Measurements from ENCODE around the gene TRAM2. TPM values are rescaled to one million over a fixed set of nuclear protein-coding genes. Genes with fewer than 3 reads are reported as not detected.

Gene TRAM2
- total and polyA plus RNA-seq, 7 donors: 2.1 to 5.7 (median 4.3) TPM

GRCh38 chr6:52515219-52515960, 61.5 kb downstream of the TRAM2 start:
- peaks cover 29% of the 10 kb centered on the region for H3K4me1 ChIP-seq
- no peak overlapping the region for H3K4me3 ChIP-seq
- no peak for DNase-seq
- H3K36me3 ChIP-seq (ENCODE audit: insufficient read depth in 1 of 2, low read depth in 1 of 2): peaks cover 0 to 9% of the 10 kb centered on the region in 2 donors
- peak overlapping the region; percentile 36 for H3K27ac ChIP-seq
- no peak for TF ChIP-seq CTCF (IDR thresholded peaks at IDR 0.05)
- intact Hi-C loops (cut with DNase I): loop anchor here (5.0 kb wide), 2 partner anchors 57 to 62 kb away; partner anchors contain the start of gene TRAM2 (in 1 of the 2)
- no peaks in the 10 kb centered on the region for H3K27me3 ChIP-seq (ENCODE audit: insufficient read depth in 3 of 3, low read length in 2 of 3)
- no peak for ATAC-seq
- no peaks in the 10 kb centered on the region for H3K9me3 ChIP-seq
- 79 to 81% (median 80%) methylated on average over 2 of the region's 2 CpGs for WGBS, 3 donors

- Histone ChIP-seq H3K27me3 (ENCODE audit: insufficient read depth in 3 of 3, low read length in 2 of 3) (no peaks in the 10 kb centered on the region), H3K27ac (peak overlapping the region; percentile 36), H3K9me3 (no peaks in the 10 kb centered on the region), H3K4me1 (peaks cover 29% of the 10 kb centered on the region), H3K4me3 (no peak overlapping the region), H3K36me3 (ENCODE audit: insufficient read depth in 1 of 2, low read depth in 1 of 2) (peaks cover 0 to 9% of the 10 kb centered on the region in 2 donors)
- DNase-seq (peak; percentile 67 to 75), ATAC-seq (peak in 1 of 4 donors; percentile 33)
- TF ChIP-seq CTCF (IDR thresholded peaks at IDR 0.05): no peak
- WGBS, 3 donors: 56 to 68% (median 62%) methylated on average over 7 of the region's 7 CpGs
- intact Hi-C loops (cut with DNase I): no loop called here
Measured at GRCh38 chr6:52514514-52514913, 62.3 kb downstream of the TRAM2 start.

GRCh38 chr6:52513896-52514295, 63.0 kb downstream of the TRAM2 start:
- H3K4me1 ChIP-seq: peaks cover 29% of the 10 kb centered on the region
- peaks cover 0 to 13% of the 10 kb centered on the region in 2 donors for H3K36me3 ChIP-seq (ENCODE audit: insufficient read depth in 1 of 2, low read depth in 1 of 2)
- peak overlapping the region; percentile 36 for H3K27ac ChIP-seq
- intact Hi-C loops (cut with DNase I): no loop called here
- DNase-seq (no peak), ATAC-seq (no peak)
- WGBS, 3 donors: 86 to 94% (median 88%) methylated on average over 4 of the region's 4 CpGs
- H3K9me3 ChIP-seq: no peaks in the 10 kb centered on the region
- no peak for TF ChIP-seq CTCF (IDR thresholded peaks at IDR 0.05)
- no peaks in the 10 kb centered on the region for H3K27me3 ChIP-seq (ENCODE audit: insufficient read depth in 3 of 3, low read length in 2 of 3)
- H3K4me3 ChIP-seq: no peak overlapping the region

- WGBS, 3 donors: 62 to 71% (median 62%) methylated on average over 2 of the region's 2 CpGs
- Histone ChIP-seq H3K4me1 (peaks cover 25% of the 10 kb centered on the region), H3K27me3 (ENCODE audit: insufficient read depth in 3 of 3, low read length in 2 of 3) (no peaks in the 10 kb centered on the region), H3K36me3 (ENCODE audit: insufficient read depth in 1 of 2, low read depth in 1 of 2) (peaks cover 0 to 17% of the 10 kb centered on the region in 2 donors), H3K9me3 (no peaks in the 10 kb centered on the region), H3K4me3 (no peak overlapping the region), H3K27ac (peak overlapping the region; percentile 58)
- DNase-seq: no peak
- intact Hi-C loops (cut with DNase I): no loop called here
- ATAC-seq: no peak
- no peak for TF ChIP-seq CTCF (IDR thresholded peaks at IDR 0.05)
Measured at GRCh38 chr6:52513464-52513863, 63.4 kb downstream of the TRAM2 start.
